ENCODE measurements around the gene ZNF254.

DNA sequence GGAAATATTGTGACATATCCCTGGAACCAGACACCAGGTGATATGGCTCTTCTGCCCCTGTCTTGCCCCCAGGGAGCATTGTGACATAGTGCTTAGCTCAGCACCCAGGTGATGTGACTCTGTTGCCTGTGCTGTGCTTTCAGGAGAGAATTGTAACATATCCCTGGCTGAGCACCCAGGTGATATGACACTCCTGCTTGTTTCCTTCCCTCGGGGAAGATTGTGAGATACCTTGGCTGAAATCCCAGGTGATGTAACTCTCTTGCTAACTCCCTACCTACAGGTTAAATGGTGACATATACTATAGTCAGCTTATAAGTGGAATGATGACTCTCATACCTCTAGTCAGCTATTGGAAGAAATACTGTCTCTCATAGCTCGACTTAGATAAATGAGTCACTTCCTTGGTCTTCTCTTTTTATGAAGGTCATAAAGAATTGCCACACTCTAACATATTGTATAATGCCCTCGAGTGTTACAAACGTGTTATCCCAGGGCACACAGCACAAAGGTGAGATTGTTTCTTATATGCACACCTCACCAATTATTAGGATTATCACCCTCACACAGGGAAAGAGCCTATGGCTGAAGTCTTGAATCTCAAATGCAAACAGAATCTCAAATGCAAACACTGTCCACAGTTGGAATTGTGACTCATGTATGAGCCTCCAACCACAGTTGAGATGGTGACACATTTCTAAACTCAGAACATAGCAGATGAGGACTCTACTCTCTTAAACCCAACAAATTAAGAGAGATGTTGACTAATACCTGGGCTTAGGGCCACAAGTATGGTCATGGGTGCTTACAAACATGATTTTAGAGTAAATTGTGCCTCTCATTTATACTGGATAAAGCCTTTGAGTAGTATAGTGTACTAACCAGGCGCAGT, 32.7 kb upstream of the ZNF254 start:
- TF ChIP-seq, protein P1, sequence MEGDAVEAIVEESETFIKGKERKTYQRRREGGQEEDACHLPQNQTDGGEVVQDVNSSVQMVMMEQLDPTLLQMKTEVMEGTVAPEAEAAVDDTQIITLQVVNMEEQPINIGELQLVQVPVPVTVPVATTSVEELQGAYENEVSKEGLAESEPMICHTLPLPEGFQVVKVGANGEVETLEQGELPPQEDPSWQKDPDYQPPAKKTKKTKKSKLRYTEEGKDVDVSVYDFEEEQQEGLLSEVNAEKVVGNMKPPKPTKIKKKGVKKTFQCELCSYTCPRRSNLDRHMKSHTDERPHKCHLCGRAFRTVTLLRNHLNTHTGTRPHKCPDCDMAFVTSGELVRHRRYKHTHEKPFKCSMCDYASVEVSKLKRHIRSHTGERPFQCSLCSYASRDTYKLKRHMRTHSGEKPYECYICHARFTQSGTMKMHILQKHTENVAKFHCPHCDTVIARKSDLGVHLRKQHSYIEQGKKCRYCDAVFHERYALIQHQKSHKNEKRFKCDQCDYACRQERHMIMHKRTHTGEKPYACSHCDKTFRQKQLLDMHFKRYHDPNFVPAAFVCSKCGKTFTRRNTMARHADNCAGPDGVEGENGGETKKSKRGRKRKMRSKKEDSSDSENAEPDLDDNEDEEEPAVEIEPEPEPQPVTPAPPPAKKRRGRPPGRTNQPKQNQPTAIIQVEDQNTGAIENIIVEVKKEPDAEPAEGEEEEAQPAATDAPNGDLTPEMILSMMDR (IDR thresholded peaks at IDR 0.05) = no peak
- peak in 1 of 2 donors; percentile 13 for TF ChIP-seq POLR2A (IDR thresholded peaks at IDR 0.05)
